HEK293T (cell line): ENCODE data around the gene NT5DC2.

Source experiments
- CTCF ChIA-PET: fragments of 350-600 bp; formaldehyde crosslinking; extraction: SDS; loops from one replicate; lab custom pipeline; 2021; ENCODE audit warnings: antibody characterized with exemption, inconsistent platforms; lab: Yijun Ruan, JAX
- POLR2A ChIA-PET: fragments of 350-600 bp; formaldehyde crosslinking; extraction: SDS; loops from one replicate; lab custom pipeline; 2020; ENCODE audit warnings: antibody characterized with exemption, inconsistent platforms; lab: Yijun Ruan, JAX
- DNase-seq: peaks from one replicate; pipeline ENCODE4 v3.0.0; 2012; ENCODE audit warnings: mixed read lengths; ENCODE audit errors: extremely low spot score
- ARNT ChIP-seq: fragments of 450-650 bp; IDR thresholded peaks from 2 replicates; pipeline ENCODE4 v1.6.1; 2017; ENCODE audit warnings: mild to moderate bottlenecking
- BHLHE40 ChIP-seq: fragments of 450-650 bp; IDR thresholded peaks from 2 replicates; pipeline ENCODE4 v1.6.1; 2016; ENCODE audit warnings: mild to moderate bottlenecking, moderate library complexity, borderline replicate concordance
- CTBP1 ChIP-seq: fragments of 450-650 bp; IDR thresholded peaks from 2 replicates; pipeline ENCODE4 v1.6.1; 2016; ENCODE audit warnings: borderline replicate concordance
- ELF4 ChIP-seq: fragments of 450-650 bp; IDR thresholded peaks from 2 replicates; pipeline ENCODE4 v1.6.1; 2017; ENCODE audit warnings: antibody characterized with exemption
- FOXA1 ChIP-seq: fragments of 450-650 bp; IDR thresholded peaks from 2 replicates; pipeline ENCODE4 v1.6.1; 2016; ENCODE audit warnings: mild to moderate bottlenecking
- FOXK2 ChIP-seq: fragments of 450-650 bp; IDR thresholded peaks from 2 replicates; pipeline ENCODE4 v1.6.1; 2016; ENCODE audit warnings: mild to moderate bottlenecking
- FOXM1 ChIP-seq: fragments of 450-650 bp; IDR thresholded peaks from 2 replicates; pipeline ENCODE4 v1.6.1; 2017; ENCODE audit warnings: mild to moderate bottlenecking, borderline replicate concordance
- HDGF ChIP-seq: fragments of 450-650 bp; IDR thresholded peaks from 2 replicates; pipeline ENCODE4 v1.6.1; 2017; ENCODE audit warnings: antibody characterized with exemption, borderline replicate concordance
- L3MBTL2 ChIP-seq: fragments of 450-650 bp; conservative IDR thresholded peaks from 2 replicates; pipeline ENCODE4 v1.6.1; 2016; ENCODE audit warnings: mild to moderate bottlenecking
- LEF1 ChIP-seq: fragments of 450-650 bp; IDR thresholded peaks from 2 replicates; pipeline ENCODE4 v1.6.1; 2017; ENCODE audit warnings: mild to moderate bottlenecking, borderline replicate concordance
- NFRKB ChIP-seq: fragments of 450-650 bp; IDR thresholded peaks from 2 replicates; pipeline ENCODE4 v1.6.1; 2016; ENCODE audit warnings: mild to moderate bottlenecking, moderate library complexity
- SP1 ChIP-seq: fragments of 450-650 bp; IDR thresholded peaks from 2 replicates; pipeline ENCODE4 v1.6.1; 2017
- SUZ12 ChIP-seq: fragments of 450-650 bp; IDR thresholded peaks from 2 replicates; pipeline ENCODE4 v1.6.1; 2016; ENCODE audit warnings: mild to moderate bottlenecking
- TARDBP ChIP-seq: fragments of 450-650 bp; IDR thresholded peaks from 2 replicates; pipeline ENCODE4 v1.6.1; 2016
- ZNF384 ChIP-seq: fragments of 450-650 bp; IDR thresholded peaks from 2 replicates; pipeline ENCODE4 v1.6.1; 2016
- TF ChIP-seq, protein P1 (sequence below): fragments of 450-650 bp; IDR thresholded peaks from 2 replicates; pipeline ENCODE4 v1.6.1; 2016

The NT5DC2 gene

DNA sequence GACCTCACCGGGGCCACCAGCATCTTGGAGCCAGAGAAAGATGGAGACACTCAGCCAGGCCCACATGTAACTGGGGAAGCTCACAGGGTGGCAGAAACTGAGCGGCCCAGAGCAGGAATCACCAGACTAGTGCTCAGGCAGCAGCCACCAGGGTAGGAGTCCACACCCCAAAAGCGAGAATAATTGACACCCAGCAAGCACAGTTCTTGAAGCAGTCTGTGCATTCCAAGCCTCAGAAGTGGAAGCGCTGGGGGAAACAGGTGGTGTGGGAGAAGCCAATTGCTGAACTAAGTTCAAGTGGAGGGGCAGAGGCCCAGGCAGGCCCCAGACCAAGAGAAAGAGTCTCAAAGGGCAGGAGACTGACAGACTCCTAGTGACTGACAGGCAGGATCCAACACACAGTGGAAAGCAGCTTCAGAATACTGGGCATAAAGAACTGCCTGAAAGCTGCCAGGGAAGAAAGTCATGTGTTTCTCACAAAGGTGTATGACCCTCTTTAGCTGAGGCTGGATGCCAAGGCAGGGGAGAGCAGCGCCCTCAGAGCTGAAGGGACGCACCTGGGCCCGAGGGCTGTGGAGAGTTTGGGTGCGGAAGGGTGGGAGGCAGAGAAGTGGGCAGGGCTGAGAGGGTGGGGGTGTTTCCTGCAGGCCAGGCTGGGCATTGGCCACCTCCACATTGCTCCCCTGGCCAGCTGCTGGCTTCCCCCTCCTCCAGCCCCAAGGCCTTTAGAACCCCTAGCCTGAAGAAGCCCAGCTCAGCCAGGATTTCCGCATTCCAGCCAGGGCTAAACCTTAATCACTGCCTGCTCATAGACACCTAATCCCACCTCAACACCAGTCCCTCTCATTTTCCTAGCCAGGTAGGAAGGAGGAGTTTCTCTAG lies 7.7 kb downstream of the NT5DC2 start:
- ChIA-PET CTCF (no interaction called here), POLR2A (interaction anchor here (1.1 to 1.2 kb wide), 2 partner anchors 8 to 10 kb away, joined by 3 to 4 read pairs; partner anchors contain the start of gene UQCC5)
- no peak for DNase-seq
- TF ChIP-seq CTBP1 (no peak), LEF1 (no peak), TARDBP (no peak), FOXA1 (no peak), HDGF (no peak), FOXM1 (no peak), SP1 (no peak), ELF4 (no peak), SUZ12 (no peak), L3MBTL2 (no peak), FOXK2 (no peak), NFRKB (no peak), ZNF384 (no peak), ARNT (no peak), BHLHE40 (no peak)
- TF ChIP-seq, protein P1, sequence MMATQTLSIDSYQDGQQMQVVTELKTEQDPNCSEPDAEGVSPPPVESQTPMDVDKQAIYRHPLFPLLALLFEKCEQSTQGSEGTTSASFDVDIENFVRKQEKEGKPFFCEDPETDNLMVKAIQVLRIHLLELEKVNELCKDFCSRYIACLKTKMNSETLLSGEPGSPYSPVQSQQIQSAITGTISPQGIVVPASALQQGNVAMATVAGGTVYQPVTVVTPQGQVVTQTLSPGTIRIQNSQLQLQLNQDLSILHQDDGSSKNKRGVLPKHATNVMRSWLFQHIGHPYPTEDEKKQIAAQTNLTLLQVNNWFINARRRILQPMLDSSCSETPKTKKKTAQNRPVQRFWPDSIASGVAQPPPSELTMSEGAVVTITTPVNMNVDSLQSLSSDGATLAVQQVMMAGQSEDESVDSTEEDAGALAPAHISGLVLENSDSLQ: no peak

GRCh38 chr3:52524752-52525679 lies 8.6 kb downstream of the NT5DC2 start:
- no peak for DNase-seq
- ChIA-PET CTCF (no interaction called here), POLR2A (no interaction called here)
- TF ChIP-seq NFRKB: no peak
- TF ChIP-seq, protein P1: no peak
- no peak for TF ChIP-seq FOXK2
- TF ChIP-seq SP1: no peak
- TF ChIP-seq CTBP1: no peak
- no peak for TF ChIP-seq ARNT
- TF ChIP-seq TARDBP: no peak
- no peak for TF ChIP-seq L3MBTL2

- no peak for DNase-seq
- CTCF ChIA-PET: no interaction called here
- TF ChIP-seq, protein P1: no peak
- TF ChIP-seq LEF1 (no peak), FOXK2 (no peak), TARDBP (no peak), FOXM1 (no peak), NFRKB (no peak), CTBP1 (no peak), BHLHE40 (no peak), L3MBTL2 (no peak), SP1 (no peak), FOXA1 (no peak), SUZ12 (no peak)
- POLR2A ChIA-PET: no interaction called here
Measured at GRCh38 chr3:52524258-52524751, 9.4 kb downstream of the NT5DC2 start.

GRCh38 chr3:52523386-52524257 lies 10.0 kb downstream of the NT5DC2 start:
- TF ChIP-seq SUZ12 (no peak), FOXM1 (no peak), BHLHE40 (no peak), NFRKB (no peak), FOXK2 (no peak), FOXA1 (no peak)
- CTCF ChIA-PET: no interaction called here
- no peak for DNase-seq
- POLR2A ChIA-PET: interaction anchor here (1.1 kb wide), 1 partner anchor 13 kb away, joined by 5 read pairs; the partner anchor contains the start of gene UQCC5
